IMR-90 (cell line): ENCODE results near the gene TSPYL1. TPM values are rescaled to one million over a fixed set of nuclear protein-coding genes. Genes with fewer than 3 reads are reported as not detected.

Experiments used
- ATAC-seq: fragments of 200-7000 bp; cut with Tn5 transposase; 2 replicates; pipeline ENCODE4 v1.9.1; 2020; ENCODE audit warnings: low read depth, mild to moderate bottlenecking, moderate library complexity
- BruUV-seq: library from RNA; stranded (reverse); fragments of 400-500 nt; replicated peaks from 2 replicates; lab custom pipeline; 2021; lab: Mats Ljungman, UMichigan
- CTCF ChIA-PET: fragments of 300-600 bp; formaldehyde crosslinking; extraction: SDS; loops from one replicate; lab custom pipeline; 2021; ENCODE audit warnings: antibody characterized with exemption; lab: Yijun Ruan, JAX
- POLR2A ChIA-PET: fragments of 300-600 bp; sonication (Branson Sonifier 250); formaldehyde crosslinking; loops from one replicate; lab custom pipeline; 2022; ENCODE audit warnings: antibody characterized with exemption; ENCODE audit not compliant: unreplicated experiment; lab: Charles Lee
- DNase-seq: peaks from one replicate; pipeline ENCODE4 v3.0.0; 2013
- H2AFZ ChIP-seq: replicated peaks from 2 replicates; pipeline ENCODE3; 2013; ENCODE audit warnings: low read length, mild to moderate bottlenecking; ENCODE audit not compliant: poor library complexity
- H2AK5ac ChIP-seq: 2 replicates; pipeline ENCODE4 v1.6.1; 2013; ENCODE audit warnings: low read depth, low read length, inconsistent platforms
- H2AK9ac ChIP-seq: replicated peaks from 2 replicates; pipeline ENCODE3; 2013; ENCODE audit warnings: mild to moderate bottlenecking, low read depth, low read length, moderate library complexity; ENCODE audit not compliant: poor library complexity
- H2BK120ac ChIP-seq: 2 replicates; pipeline ENCODE4 v1.6.1; 2013; ENCODE audit warnings: low read depth, low read length, inconsistent platforms
- H2BK15ac ChIP-seq: 3 replicates; pipeline ENCODE4 v1.6.1; 2013; ENCODE audit warnings: low read depth, low read length, inconsistent platforms
- H2BK20ac ChIP-seq: 2 replicates; pipeline ENCODE4 v1.6.1; 2013; ENCODE audit warnings: low read depth, mild to moderate bottlenecking, inconsistent platforms, low read length, moderate library complexity
- H2BK5ac ChIP-seq: 2 replicates; pipeline ENCODE4 v1.6.1; 2013; ENCODE audit warnings: mild to moderate bottlenecking, low read depth, low read length, inconsistent platforms; ENCODE audit not compliant: poor library complexity, severe bottlenecking
- H3K14ac ChIP-seq: replicated peaks from 2 replicates; pipeline ENCODE4 v1.6.1; 2013; ENCODE audit warnings: low read depth, low read length, inconsistent platforms
- H3K18ac ChIP-seq: 2 replicates; pipeline ENCODE4 v1.6.1; 2013; ENCODE audit warnings: low read depth, low read length, control low read depth
- H3K23ac ChIP-seq: 2 replicates; pipeline ENCODE4 v1.6.1; 2013; ENCODE audit warnings: low read depth, low read length, inconsistent platforms
- H3K27ac ChIP-seq: 2 replicates; pipeline ENCODE4 v1.5.1; 2013; ENCODE audit warnings: mild to moderate bottlenecking, control low read depth, low read length; ENCODE audit not compliant: insufficient read depth
- H3K27me3 ChIP-seq: 2 replicates; pipeline ENCODE4 v1.6.1; 2013; ENCODE audit warnings: low read length; ENCODE audit not compliant: control insufficient read depth, insufficient read depth
- H3K36me3 ChIP-seq: 2 replicates; pipeline ENCODE4 v1.6.1; 2013; ENCODE audit warnings: low read length, mixed read lengths; ENCODE audit not compliant: control insufficient read depth, insufficient read depth
- H3K4ac ChIP-seq: 2 replicates; pipeline ENCODE4 v1.6.1; 2013; ENCODE audit warnings: low read depth, low read length, inconsistent platforms
- H3K4me1 ChIP-seq: 2 replicates; pipeline ENCODE4 v1.6.1; 2013; ENCODE audit warnings: low read length, mixed read lengths; ENCODE audit not compliant: control insufficient read depth, insufficient read depth
- H3K4me2 ChIP-seq: 2 replicates; pipeline ENCODE4 v1.6.1; 2013; ENCODE audit warnings: low read depth, mild to moderate bottlenecking, control low read depth, low read length, moderate library complexity
- H3K4me3 ChIP-seq: 2 replicates; pipeline ENCODE4 v1.5.1; 2013; ENCODE audit warnings: low read depth, mild to moderate bottlenecking, control low read depth, low read length, moderate library complexity; ENCODE audit not compliant: insufficient read depth
- H3K56ac ChIP-seq: 2 replicates; pipeline ENCODE4 v1.6.1; 2013; ENCODE audit warnings: low read length, inconsistent platforms; ENCODE audit not compliant: insufficient read depth; ENCODE audit errors: extremely low read depth
- H3K79me1 ChIP-seq, 2 experiments: 2 replicates each; pipeline ENCODE4 v1.6.1; 2013; ENCODE audit warnings: low read length in 2 of 2, inconsistent platforms in 1 of 2, low read depth in 1 of 2
- H3K9ac ChIP-seq: 2 replicates; pipeline ENCODE4 v1.6.1; 2013; ENCODE audit warnings: low read depth, low read length, control low read depth
- H3K9me1 ChIP-seq: 2 replicates; pipeline ENCODE4 v1.6.1; 2013; ENCODE audit warnings: low read length, inconsistent platforms; ENCODE audit not compliant: insufficient read depth
- H3K9me3 ChIP-seq: 2 replicates; pipeline ENCODE4 v1.6.1; 2013; ENCODE audit warnings: low read length; ENCODE audit not compliant: control insufficient read depth, insufficient read depth
- H4K20me1 ChIP-seq: 2 replicates; pipeline ENCODE4 v1.6.1; 2013; ENCODE audit warnings: low read length, inconsistent platforms; ENCODE audit not compliant: insufficient read depth
- H4K5ac ChIP-seq: 2 replicates; pipeline ENCODE4 v1.6.1; 2013; ENCODE audit warnings: mild to moderate bottlenecking, low read depth, low read length, control low read depth
- H4K8ac ChIP-seq, 2 experiments: 2 replicates each; pipeline ENCODE4 v1.6.1; 2013; ENCODE audit warnings: low read depth in 2 of 2, low read length in 2 of 2, control low read depth in 1 of 2, inconsistent platforms in 1 of 2
- H4K91ac ChIP-seq: 2 replicates; pipeline ENCODE4 v1.6.1; 2013; ENCODE audit warnings: low read depth, low read length, inconsistent platforms; ENCODE audit not compliant: insufficient read depth
- BHLHE40 ChIP-seq: fragments of 150-350 bp; IDR thresholded peaks from 2 replicates; pipeline ENCODE4 v1.6.1; 2016; ENCODE audit warnings: mild to moderate bottlenecking, low read depth, low read length
- CEBPB ChIP-seq: IDR thresholded peaks from 2 replicates; pipeline ENCODE4 v1.6.1; 2012; ENCODE audit warnings: low read depth, low read length, improper control_type of control experiment
- CHD1 ChIP-seq: IDR thresholded peaks from 2 replicates; pipeline ENCODE4 v1.6.1; 2012; ENCODE audit warnings: low read depth, low read length, improper control_type of control experiment
- CTCF ChIP-seq: conservative IDR thresholded peaks from 2 replicates; pipeline ENCODE4 v1.5.1; 2012; ENCODE audit warnings: mild to moderate bottlenecking, low read depth, low read length, improper control_type of control experiment
- FOS ChIP-seq: fragments of 150-350 bp; IDR thresholded peaks from 2 replicates; pipeline ENCODE4 v1.6.1; 2016; ENCODE audit warnings: low read depth, low read length
- MAFK ChIP-seq: IDR thresholded peaks from 2 replicates; pipeline ENCODE4 v1.6.1; 2012; ENCODE audit warnings: low read depth, low read length, improper control_type of control experiment
- MAZ ChIP-seq: IDR thresholded peaks from 2 replicates; pipeline ENCODE4 v1.6.1; 2012; ENCODE audit warnings: low read depth, mild to moderate bottlenecking, low read length, improper control_type of control experiment, moderate library complexity, borderline replicate concordance
- MXI1 ChIP-seq: IDR thresholded peaks from 2 replicates; pipeline ENCODE4 v1.6.1; 2012; ENCODE audit warnings: low read depth, mild to moderate bottlenecking, low read length, moderate library complexity, borderline replicate concordance
- NFE2L2 ChIP-seq: fragments of 150-350 bp; IDR thresholded peaks from 2 replicates; pipeline ENCODE4 v1.6.1; 2016; ENCODE audit warnings: low read depth, mild to moderate bottlenecking, low read length
- POLR2A ChIP-seq: IDR thresholded peaks from 2 replicates; pipeline ENCODE4 v1.6.1; 2012; ENCODE audit warnings: mild to moderate bottlenecking, low read depth, low read length
- RAD21 ChIP-seq: IDR thresholded peaks from 2 replicates; pipeline ENCODE4 v1.6.1; 2012; ENCODE audit warnings: low read length, improper control_type of control experiment
- RCOR1 ChIP-seq: IDR thresholded peaks from 2 replicates; pipeline ENCODE4 v1.6.1; 2012; ENCODE audit warnings: mild to moderate bottlenecking, low read length, improper control_type of control experiment; ENCODE audit not compliant: insufficient replicate concordance
- RFX5 ChIP-seq: IDR thresholded peaks from 2 replicates; pipeline ENCODE4 v1.8.0; 2012; ENCODE audit warnings: low read depth, mild to moderate bottlenecking, low read length, moderate library complexity
- SMC3 ChIP-seq: fragments of 150-350 bp; IDR thresholded peaks from 2 replicates; pipeline ENCODE4 v1.6.1; 2016; ENCODE audit warnings: low read depth, mild to moderate bottlenecking, antibody characterized with exemption, low read length, moderate library complexity
- USF2 ChIP-seq: fragments of 150-350 bp; IDR thresholded peaks from 2 replicates; pipeline ENCODE4 v1.6.1; 2017; ENCODE audit warnings: mild to moderate bottlenecking, antibody characterized with exemption, low read length, low read depth
- dilution Hi-C: fragments of 300-500 bp; cut with HindIII; formaldehyde crosslinking; loops from one replicate; pipeline ENCODE4 v1.14.3; 2018; ENCODE audit warnings: low sequenced_read_pairs; ENCODE audit not compliant: unreplicated experiment
- in situ Hi-C: fragments of 300-500 bp; cut with MboI; formaldehyde crosslinking; loops from 3 replicates; pipeline ENCODE4 v1.14.3; 2019; ENCODE audit warnings: low sequenced_read_pairs, inconsistent platforms, mixed read lengths
- intact Hi-C: fragments of 100-400 bp; cut with micrococcal nuclease; formaldehyde crosslinking; loops from 2 replicates; pipeline ENCODE4 v1.10.0; 2022
- polyA plus RNA-seq, 3 experiments: library from polyadenylated mRNA; depleted of rRNA; stranded (reverse); fragments of >200 nt; gene quantifications; 2 replicates each; pipeline ENCODE4 v1.2.3, GENCODE V29; 2012; ENCODE audit warnings: low replicate concordance in 1 of 3
- total RNA-seq: library from RNA; depleted of rRNA; stranded (reverse); fragments of >200 nt; gene quantifications from 2 replicates; pipeline ENCODE4 v1.2.3, GENCODE V29; 2012
- TF ChIP-seq, protein P1 (sequence below): fragments of 150-350 bp; IDR thresholded peaks from 2 replicates; pipeline ENCODE4 v1.6.1; 2016; ENCODE audit warnings: low read depth, mild to moderate bottlenecking, low read length, moderate library complexity, borderline replicate concordance

Gene TSPYL1
- total and polyA plus RNA-seq, 2 of the 4 experiments (the other 2 are of a cell fraction) = 32.4 to 111 TPM

DNA sequence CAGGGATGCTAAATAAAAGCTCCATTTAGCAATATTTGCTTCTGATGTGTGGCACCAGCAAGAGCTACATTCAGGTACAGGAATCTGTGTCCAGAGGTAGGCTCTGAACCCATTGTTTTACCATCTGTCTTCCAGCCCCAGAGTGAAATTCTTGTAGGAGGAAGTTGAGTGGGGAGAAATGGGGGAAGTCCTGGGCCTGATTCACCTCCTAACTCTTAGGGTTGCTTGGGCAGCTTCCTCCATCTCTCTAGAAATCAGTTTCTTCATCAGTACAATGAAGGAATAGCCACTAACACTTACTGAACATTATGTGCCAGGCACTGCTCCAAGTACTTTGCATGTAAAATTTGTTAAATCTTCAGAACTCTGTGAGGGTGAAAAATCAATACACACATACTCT, 35.1 kb upstream of the TSPYL1 start:
- H2AFZ ChIP-seq = no peak overlapping the region
- BruUV-seq = no TSS peak

More for the DNA sequence above, 35.1 kb upstream of the TSPYL1 start:
- Histone ChIP-seq H2BK20ac (no peak overlapping the region), H3K56ac (no peak overlapping the region), H4K20me1 (no peaks in the 10 kb centered on the region), H3K27ac (no peak overlapping the region), H3K4me2 (no peak overlapping the region), H3K9me1 (no peaks in the 10 kb centered on the region), H3K9ac (no peak overlapping the region), H3K18ac (no peak overlapping the region), H3K4ac (no peak overlapping the region), H2BK15ac (no peak overlapping the region), H3K36me3 (no peaks in the 10 kb centered on the region), H3K9me3 (no peaks in the 10 kb centered on the region), H3K14ac (no peak overlapping the region), H4K91ac (no peak overlapping the region), H3K23ac (no peak overlapping the region), H2BK120ac (no peak overlapping the region), H2AK5ac (no peak overlapping the region), H4K8ac (no peak overlapping the region), H3K4me1 (peaks cover 3% of the 10 kb centered on the region; the same call in 1 of the 2 replicates), H3K4me3 (no peak overlapping the region), H4K5ac (no peak overlapping the region), H3K79me1 (no peaks in the 10 kb centered on the region), H2AK9ac (no peak overlapping the region), H3K27me3 (no peaks in the 10 kb centered on the region), H2BK5ac (no peak overlapping the region)
- TF ChIP-seq RAD21 = no peak
- TF ChIP-seq RFX5 = no peak
- no peak for TF ChIP-seq NFE2L2
- TF ChIP-seq, protein P1, sequence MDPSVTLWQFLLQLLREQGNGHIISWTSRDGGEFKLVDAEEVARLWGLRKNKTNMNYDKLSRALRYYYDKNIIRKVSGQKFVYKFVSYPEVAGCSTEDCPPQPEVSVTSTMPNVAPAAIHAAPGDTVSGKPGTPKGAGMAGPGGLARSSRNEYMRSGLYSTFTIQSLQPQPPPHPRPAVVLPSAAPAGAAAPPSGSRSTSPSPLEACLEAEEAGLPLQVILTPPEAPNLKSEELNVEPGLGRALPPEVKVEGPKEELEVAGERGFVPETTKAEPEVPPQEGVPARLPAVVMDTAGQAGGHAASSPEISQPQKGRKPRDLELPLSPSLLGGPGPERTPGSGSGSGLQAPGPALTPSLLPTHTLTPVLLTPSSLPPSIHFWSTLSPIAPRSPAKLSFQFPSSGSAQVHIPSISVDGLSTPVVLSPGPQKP = no peak
- TF ChIP-seq CTCF = no peak
- TF ChIP-seq SMC3 = no peak
- no peak for TF ChIP-seq CEBPB
- no peak for TF ChIP-seq MXI1
- no peak for TF ChIP-seq RCOR1
- TF ChIP-seq MAFK = no peak
- TF ChIP-seq MAZ = no peak
- no peak for TF ChIP-seq CHD1
- no peak for TF ChIP-seq USF2
- TF ChIP-seq BHLHE40 = no peak
- TF ChIP-seq FOS = no peak
- TF ChIP-seq POLR2A = no peak
- intact Hi-C loops (no loop called here), in situ Hi-C loops (no loop called here), dilution Hi-C loops (no loop called here)
- ChIA-PET POLR2A (no interaction called here), CTCF (no interaction called here)
- ATAC-seq (no peak), DNase-seq (no peak)
